PC-9 (cell line): ENCODE measurements around the gene NDUFS6.

Experiments
- CTCF ChIP-seq: fragments of 200-600 bp; sonication (generic); conservative IDR thresholded peaks from 2 replicates; pipeline ENCODE4 v1.6.1; 2017; ENCODE audit warnings: mixed run types, antibody characterized with exemption, mild to moderate bottlenecking, moderate library complexity
- EZH2 ChIP-seq: fragments of 200-600 bp; sonication (generic); IDR thresholded peaks from 2 replicates; pipeline ENCODE4 v1.8.0; 2017; ENCODE audit warnings: antibody characterized with exemption, low read depth

GRCh38 chr5:1834022-1834551 lies 32.9 kb downstream of the NDUFS6 start:
- TF ChIP-seq CTCF, result no peak
- no peak for TF ChIP-seq EZH2
